Endodermal cell (in vitro differentiated cells): ENCODE measurements around the gene POU6F2. TPM values are rescaled to one million over a fixed set of nuclear protein-coding genes. Genes with fewer than 3 reads are reported as not detected.
"Not testable (repeated sequence)": the region's sequence is repeated elsewhere in the genome, so short reads cannot be mapped to it uniquely, and the experiment has no call there.

Experiments
- DNase-seq: peaks from one replicate; pipeline ENCODE4 v3.0.0-alpha.2; 2017
- H3K27ac ChIP-seq: 2 replicates; pipeline ENCODE4 v1.5.1; 2013; ENCODE audit warnings: mild to moderate bottlenecking, low read depth, low read length, moderate library complexity
- H3K27me3 ChIP-seq: 2 replicates; pipeline ENCODE4 v1.6.1; 2013; ENCODE audit warnings: mild to moderate bottlenecking, low read length, moderate library complexity; ENCODE audit not compliant: insufficient read depth, control insufficient read depth, poor library complexity, severe bottlenecking
- H3K36me3 ChIP-seq: 2 replicates; pipeline ENCODE4 v1.7.0; 2013; ENCODE audit warnings: mild to moderate bottlenecking, low read length, moderate library complexity; ENCODE audit not compliant: control insufficient read depth, insufficient read depth
- H3K4me1 ChIP-seq: one replicate; pipeline ENCODE4 v1.7.0; 2013; ENCODE audit warnings: low read length; ENCODE audit not compliant: control insufficient read depth, insufficient read depth
- H3K4me3 ChIP-seq: 2 replicates; pipeline ENCODE4 v1.5.1; 2013; ENCODE audit warnings: mild to moderate bottlenecking, low read length, moderate library complexity
- H3K9ac ChIP-seq: 2 replicates; pipeline ENCODE4 v1.6.1; 2013; ENCODE audit warnings: mild to moderate bottlenecking, low read length, moderate library complexity; ENCODE audit not compliant: poor library complexity, severe bottlenecking; ENCODE audit errors: extremely low read depth
- H3K9me3 ChIP-seq: 2 replicates; pipeline ENCODE4 v1.6.1; 2013; ENCODE audit warnings: mild to moderate bottlenecking, low read length, moderate library complexity; ENCODE audit not compliant: control insufficient read depth
- H3K27ac Mint-ChIP-seq: 2 replicates; pipeline ENCODE4 v1.8.0; 2020; ENCODE audit warnings: mixed read lengths
- H3K27me3 Mint-ChIP-seq: 2 replicates; pipeline ENCODE4 v1.8.0; 2021; ENCODE audit warnings: mild to moderate bottlenecking, mixed read lengths; ENCODE audit not compliant: insufficient read depth
- H3K36me3 Mint-ChIP-seq: 2 replicates; pipeline ENCODE4 v1.8.0; 2020; ENCODE audit warnings: low read depth, mixed read lengths
- H3K4me1 Mint-ChIP-seq: 2 replicates; pipeline ENCODE4 v1.8.0; 2020; ENCODE audit warnings: mixed read lengths
- H3K4me3 Mint-ChIP-seq: 2 replicates; pipeline ENCODE4 v1.8.0; 2020; ENCODE audit warnings: mild to moderate bottlenecking, moderate library complexity, mixed read lengths
- H3K9me3 Mint-ChIP-seq: 2 replicates; pipeline ENCODE4 v1.8.0; 2020; ENCODE audit warnings: mild to moderate bottlenecking, mixed read lengths
- CTCF ChIP-seq: fragments of 200-600 bp; sonication (generic); conservative IDR thresholded peaks from 2 replicates; pipeline ENCODE4 v1.5.0; 2021; ENCODE audit warnings: antibody characterized with exemption, mild to moderate bottlenecking
- WGBS, 2 experiments: methylation state at CpG; one replicate each; pipeline versions ENCODE4 v1.1.5 to v1.1.7; 2013; ENCODE audit warnings: missing lambda C conversion rate in 2 of 2, mixed read lengths in 1 of 2; ENCODE audit not compliant: insufficient coverage in 1 of 2, insufficient read length in 1 of 2; 5-methylcytosine and 5-hydroxymethylcytosine counted together
- total RNA-seq, 2 donors: library from RNA; stranded (reverse); fragmentation: NEBNext Ultra II Directional in 1 of 2; extraction: Animal tissue kit (Norgen Biotek cat#: 25700) in 1 of 2; gene quantifications; 2 replicates in 1 of 2; 3 replicates in 1 of 2; pipeline ENCODE4 v1.2.1, GENCODE V29; 2021

POU6F2 gene
- total RNA-seq, 2 donors from 2014 or later: 6.0 to 10.0 TPM

GRCh38 chr7:39374436-39375040 lies 396.8 kb downstream of the POU6F2 start:
- no peak for DNase-seq
- H3K4me1 Mint-ChIP-seq: no peaks in the 10 kb centered on the region
- WGBS, 2 experiments: 87 to 92% methylated on average over 2 to 5 of the region's 5 CpGs

GRCh38 chr7:39375047-39375873 lies 397.6 kb downstream of the POU6F2 start:
- Histone ChIP-seq H3K36me3 (no peaks in the 10 kb centered on the region), H3K4me3 (no peak overlapping the region), H3K9ac (no peak overlapping the region), H3K4me1 (no peaks in the 10 kb centered on the region), H3K9me3 (no peaks in the 10 kb centered on the region), H3K27ac (no peak overlapping the region), H3K27me3 (no peaks in the 10 kb centered on the region)
- H3K27me3 Mint-ChIP-seq: no peaks in the 10 kb centered on the region
- H3K27ac Mint-ChIP-seq: no peak overlapping the region
- no peak for DNase-seq
- no peaks in the 10 kb centered on the region for H3K4me1 Mint-ChIP-seq
- H3K9me3 Mint-ChIP-seq: peaks cover 5% of the 10 kb centered on the region
- TF ChIP-seq CTCF: no peak
- H3K36me3 Mint-ChIP-seq: no peaks in the 10 kb centered on the region
- 81 to 86% methylated on average over 3 to 9 of the region's 9 CpGs for WGBS, 2 experiments
- no peak overlapping the region for H3K4me3 Mint-ChIP-seq

More at GRCh38 chr7:39374436-39375040, 396.8 kb downstream of the POU6F2 start:
- Mint-ChIP-seq H3K27ac (no peak overlapping the region), H3K27me3 (no peaks in the 10 kb centered on the region), H3K4me3 (no peak overlapping the region), H3K36me3 (no peaks in the 10 kb centered on the region), H3K9me3 (peaks cover 5% of the 10 kb centered on the region)
- no peak for TF ChIP-seq CTCF
- H3K4me3 ChIP-seq: no peak overlapping the region
- no peaks in the 10 kb centered on the region for H3K27me3 ChIP-seq
- H3K4me1 ChIP-seq: no peaks in the 10 kb centered on the region
- no peaks in the 10 kb centered on the region for H3K36me3 ChIP-seq
- no peak overlapping the region for H3K9ac ChIP-seq
- H3K27ac ChIP-seq: no peak overlapping the region
- H3K9me3 ChIP-seq: no peaks in the 10 kb centered on the region

- no peak for TF ChIP-seq CTCF
- no peak overlapping the region for H3K4me3 Mint-ChIP-seq
- no peaks in the 10 kb centered on the region for H3K4me1 Mint-ChIP-seq
These were observed 398.1 kb downstream of the POU6F2 start for GRCh38 chr7:39375874-39376190.

GRCh38 chr7:39376881-39377280 lies 399.2 kb downstream of the POU6F2 start:
- H3K4me3 ChIP-seq, H3K36me3 ChIP-seq, DNase-seq, H3K9me3 ChIP-seq, H3K4me3 Mint-ChIP-seq, H3K27ac Mint-ChIP-seq, H3K36me3 Mint-ChIP-seq, H3K27me3 Mint-ChIP-seq, H3K9ac ChIP-seq, H3K27me3 ChIP-seq, H3K27ac ChIP-seq, H3K4me1 Mint-ChIP-seq, H3K9me3 Mint-ChIP-seq, H3K4me1 ChIP-seq: not testable (repeated sequence)
- 95 to 97% methylated on average over 3 to 4 of the region's 5 CpGs for WGBS, 2 experiments

More at GRCh38 chr7:39375874-39376190, 398.1 kb downstream of the POU6F2 start:
- H3K9me3 Mint-ChIP-seq: peaks cover 5% of the 10 kb centered on the region
- no peaks in the 10 kb centered on the region for H3K36me3 Mint-ChIP-seq
- H3K27me3 Mint-ChIP-seq: no peaks in the 10 kb centered on the region
- no peak for DNase-seq
- Histone ChIP-seq H3K4me3 (no peak overlapping the region), H3K27me3 (no peaks in the 10 kb centered on the region), H3K9ac (no peak overlapping the region), H3K4me1 (no peaks in the 10 kb centered on the region), H3K27ac (no peak overlapping the region), H3K36me3 (no peaks in the 10 kb centered on the region), H3K9me3 (no peaks in the 10 kb centered on the region)
- H3K27ac Mint-ChIP-seq: no peak overlapping the region
